OCI-LY7 (cell line): ENCODE measurements around the gene DDX25. TPM values are rescaled to one million over a fixed set of nuclear protein-coding genes. Genes with fewer than 3 reads are reported as not detected.

Source experiments
- BruUV-seq: library from RNA; stranded (reverse); fragments of 400-500 nt; replicated peaks from 2 replicates; lab custom pipeline; 2021; lab: Mats Ljungman, UMichigan
- CTCF ChIA-PET: fragments of 300-600 bp; sonication (Branson Sonifier 250); formaldehyde crosslinking; loops from one replicate; lab custom pipeline; 2022; ENCODE audit warnings: antibody characterized with exemption; ENCODE audit not compliant: unreplicated experiment; lab: Charles Lee
- POLR2A ChIA-PET: fragments of 300-600 bp; sonication (Branson Sonifier 250); formaldehyde crosslinking; loops from one replicate; lab custom pipeline; 2022; ENCODE audit warnings: antibody characterized with exemption; lab: Charles Lee
- DNase-seq: peaks from one replicate; pipeline ENCODE4 v3.0.0-alpha.2; 2015; ENCODE audit warnings: low spot score
- H2AFZ ChIP-seq: fragments of 200-600 bp; sonication (generic), shearing (Covaris generic); 2 replicates; pipeline ENCODE4 v1.6.1; 2014; ENCODE audit warnings: mild to moderate bottlenecking, antibody characterized with exemption, low read length, moderate library complexity
- H3K27ac ChIP-seq: fragments of 200-600 bp; sonication (generic); 2 replicates; pipeline ENCODE4 v1.5.1; 2014; ENCODE audit warnings: mixed run types, low read depth, mild to moderate bottlenecking, moderate library complexity, low read length, inconsistent platforms; ENCODE audit not compliant: poor library complexity, severe bottlenecking
- H3K36me3 ChIP-seq: fragments of 200-600 bp; sonication (generic); 2 replicates; pipeline ENCODE4 v1.6.1; 2014; ENCODE audit warnings: mild to moderate bottlenecking, antibody characterized with exemption, low read length, moderate library complexity, mixed read lengths; ENCODE audit not compliant: insufficient read depth
- H3K4me1 ChIP-seq: fragments of 200-600 bp; sonication (generic); 2 replicates; pipeline ENCODE4 v1.5.1; 2014; ENCODE audit warnings: mild to moderate bottlenecking, low read length; ENCODE audit not compliant: insufficient read depth, poor library complexity, severe bottlenecking
- H3K4me2 ChIP-seq: fragments of 200-600 bp; sonication (generic); 2 replicates; pipeline ENCODE4 v1.6.1; 2014; ENCODE audit warnings: mild to moderate bottlenecking, low read length
- H3K4me3 ChIP-seq: fragments of 200-600 bp; sonication (generic); 2 replicates; pipeline ENCODE4 v1.5.1; 2014; ENCODE audit warnings: mild to moderate bottlenecking, low read depth, low read length; ENCODE audit not compliant: poor library complexity, severe bottlenecking
- H3K79me2 ChIP-seq: fragments of 200-600 bp; sonication (generic); 2 replicates; pipeline ENCODE4 v1.6.1; 2016; ENCODE audit warnings: low read depth, mild to moderate bottlenecking, low read length, moderate library complexity, mixed read lengths; ENCODE audit not compliant: insufficient read depth
- H3K9me2 ChIP-seq: fragments of 200-600 bp; sonication (generic); 2 replicates; pipeline ENCODE4 v1.6.1; 2016; ENCODE audit warnings: mild to moderate bottlenecking, low read length, mixed read lengths; ENCODE audit not compliant: insufficient read depth
- H3K9me3 ChIP-seq: fragments of 200-600 bp; sonication (generic); 2 replicates; pipeline ENCODE4 v1.6.1; 2014; ENCODE audit warnings: mild to moderate bottlenecking, mixed run types, low read length, mixed read lengths
- H4K20me1 ChIP-seq: fragments of 200-600 bp; sonication (generic); 2 replicates; pipeline ENCODE4 v1.6.1; 2014; ENCODE audit warnings: mild to moderate bottlenecking, antibody characterized with exemption, low read length, moderate library complexity, mixed read lengths; ENCODE audit not compliant: insufficient read depth
- EZH2phosphoT487 ChIP-seq: fragments of 200-600 bp; sonication (generic); IDR thresholded peaks from 2 replicates; pipeline ENCODE4 v1.6.1; 2018; ENCODE audit warnings: low read depth, borderline replicate concordance, mild to moderate bottlenecking, mixed run types, antibody characterized with exemption, low read length, moderate library complexity, mixed read lengths
- intact Hi-C: fragments of 100-400 bp; cut with micrococcal nuclease; formaldehyde crosslinking; loops from one replicate; pipeline ENCODE4 v1.10.0; 2022; ENCODE audit not compliant: unreplicated experiment
- total RNA-seq, 2 experiments: library from RNA; depleted of rRNA in 1 of 2; stranded (reverse); fragments of >200 nt in 1 of 2; shearing (Covaris generic) in 1 of 2; gene quantifications; 2 replicates each; pipeline ENCODE4 v1.2.3, GENCODE V29; 2014 to 2022
- TF ChIP-seq, protein P1 (sequence below): fragments of 200-600 bp; sonication (generic); conservative IDR thresholded peaks from 2 replicates; pipeline ENCODE4 v1.5.1; 2014; ENCODE audit warnings: mild to moderate bottlenecking, antibody characterized with exemption, low read length, moderate library complexity, mixed read lengths

DDX25 gene
- total RNA-seq, 2 experiments from 2014 or later = 0.13 TPM; not detected in 1

DNA sequence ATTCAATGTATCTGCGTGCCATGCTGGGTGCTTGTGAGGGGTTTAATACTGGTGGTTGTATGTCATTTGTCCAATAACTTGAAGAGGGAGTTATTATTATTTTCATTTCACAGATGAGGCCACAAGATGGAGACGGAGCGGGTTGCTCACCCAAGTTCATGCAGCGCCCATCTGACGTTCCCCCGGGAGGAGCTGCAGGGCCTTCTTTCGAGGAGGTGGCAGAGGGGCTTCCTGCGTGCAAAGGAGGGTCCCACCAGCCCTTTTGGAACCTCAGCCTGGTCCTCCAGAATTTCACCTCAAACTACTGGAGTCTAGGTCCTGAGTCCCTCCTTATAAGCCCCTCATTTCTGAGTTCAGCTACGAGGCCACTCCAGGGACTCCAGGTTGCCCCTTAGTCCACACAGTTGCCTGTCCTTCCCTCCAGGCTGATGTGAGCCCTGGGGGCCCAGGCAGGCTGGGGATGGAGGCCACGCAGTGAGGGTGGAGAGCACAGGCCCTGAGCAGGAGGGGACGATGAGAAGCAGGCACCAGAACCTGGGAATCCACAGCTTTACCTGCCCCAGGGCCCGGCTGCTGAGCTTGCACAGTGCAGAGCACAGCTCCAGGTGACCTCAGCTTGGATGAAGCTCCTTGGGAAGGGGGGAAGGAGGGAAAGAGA, 38.6 kb downstream of the DDX25 start:
- ChIA-PET CTCF (interaction anchor here (0.8 kb wide), 1 partner anchor 15 kb away, joined by 4 read pairs; no protein-coding TSS in a partner anchor), POLR2A (interaction anchor here (1.1 kb wide), 1 partner anchor 246 kb away, joined by 3 read pairs; no protein-coding TSS in a partner anchor)
- TF ChIP-seq, protein P1, sequence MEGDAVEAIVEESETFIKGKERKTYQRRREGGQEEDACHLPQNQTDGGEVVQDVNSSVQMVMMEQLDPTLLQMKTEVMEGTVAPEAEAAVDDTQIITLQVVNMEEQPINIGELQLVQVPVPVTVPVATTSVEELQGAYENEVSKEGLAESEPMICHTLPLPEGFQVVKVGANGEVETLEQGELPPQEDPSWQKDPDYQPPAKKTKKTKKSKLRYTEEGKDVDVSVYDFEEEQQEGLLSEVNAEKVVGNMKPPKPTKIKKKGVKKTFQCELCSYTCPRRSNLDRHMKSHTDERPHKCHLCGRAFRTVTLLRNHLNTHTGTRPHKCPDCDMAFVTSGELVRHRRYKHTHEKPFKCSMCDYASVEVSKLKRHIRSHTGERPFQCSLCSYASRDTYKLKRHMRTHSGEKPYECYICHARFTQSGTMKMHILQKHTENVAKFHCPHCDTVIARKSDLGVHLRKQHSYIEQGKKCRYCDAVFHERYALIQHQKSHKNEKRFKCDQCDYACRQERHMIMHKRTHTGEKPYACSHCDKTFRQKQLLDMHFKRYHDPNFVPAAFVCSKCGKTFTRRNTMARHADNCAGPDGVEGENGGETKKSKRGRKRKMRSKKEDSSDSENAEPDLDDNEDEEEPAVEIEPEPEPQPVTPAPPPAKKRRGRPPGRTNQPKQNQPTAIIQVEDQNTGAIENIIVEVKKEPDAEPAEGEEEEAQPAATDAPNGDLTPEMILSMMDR = no peak
- no peak for TF ChIP-seq EZH2phosphoT487
- no peak overlapping the region for H2AFZ ChIP-seq
- no peaks in the 10 kb centered on the region for H3K36me3 ChIP-seq
- intact Hi-C loops = loop anchor here (1.0 kb wide), 1 partner anchor 251 kb away; no protein-coding TSS in a partner anchor
- no peak for DNase-seq
- no peaks in the 10 kb centered on the region for H3K79me2 ChIP-seq
- no peak overlapping the region for H3K4me3 ChIP-seq
- H3K4me2 ChIP-seq = no peak overlapping the region
- no peak overlapping the region for H3K27ac ChIP-seq
- H3K9me2 ChIP-seq = no peaks in the 10 kb centered on the region
- BruUV-seq = no TSS peak
- no peaks in the 10 kb centered on the region for H4K20me1 ChIP-seq
- H3K4me1 ChIP-seq = no peaks in the 10 kb centered on the region
- no peaks in the 10 kb centered on the region for H3K9me3 ChIP-seq

DNA sequence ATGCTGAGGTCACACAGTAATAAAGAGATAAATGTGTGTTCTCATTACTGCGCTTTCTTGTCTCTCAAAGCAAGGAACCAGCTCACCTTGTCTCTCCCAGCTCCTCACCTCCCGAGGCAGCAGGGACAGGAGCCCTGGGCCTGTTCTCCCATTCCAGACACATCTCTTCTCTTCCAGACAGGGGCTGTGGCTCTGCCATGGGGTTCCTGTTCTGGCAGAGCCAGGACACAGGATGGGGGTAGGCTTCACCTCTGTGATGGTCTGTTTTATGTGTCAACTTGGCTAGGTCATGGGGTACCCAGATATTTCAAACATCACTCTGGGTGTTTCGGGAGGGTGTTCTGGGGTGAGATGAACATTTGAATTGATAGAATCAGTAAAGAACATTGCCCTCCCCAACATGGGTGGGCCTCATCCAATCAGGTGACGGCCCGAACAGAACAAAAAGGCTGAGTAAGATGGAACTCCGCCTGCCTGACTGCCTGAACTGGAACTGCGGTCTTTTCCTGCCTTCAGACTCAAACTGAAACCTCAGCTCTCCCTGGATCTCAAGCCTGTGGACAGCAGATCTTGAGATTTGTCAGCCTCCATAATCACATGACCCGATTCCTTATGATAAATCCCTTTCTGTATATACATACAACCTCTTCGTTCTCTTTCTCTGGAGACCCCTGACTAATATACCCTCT, 39.5 kb downstream of the DDX25 start:
- Histone ChIP-seq H3K4me2 (no peak overlapping the region), H3K36me3 (no peaks in the 10 kb centered on the region), H3K27ac (no peak overlapping the region), H3K4me1 (no peaks in the 10 kb centered on the region), H3K79me2 (no peaks in the 10 kb centered on the region), H4K20me1 (no peaks in the 10 kb centered on the region), H3K9me2 (no peaks in the 10 kb centered on the region), H3K9me3 (no peaks in the 10 kb centered on the region), H3K4me3 (no peak overlapping the region), H2AFZ (no peak overlapping the region)
- DNase-seq = no peak
- POLR2A ChIA-PET = interaction anchor here (0.6 to 1.1 kb wide), 2 partner anchors 15 to 246 kb away, joined by 3 to 4 read pairs; no protein-coding TSS in a partner anchor
- intact Hi-C loops = no loop called here
- BruUV-seq = no TSS peak
- TF ChIP-seq, protein P1 = no peak
- no peak for TF ChIP-seq EZH2phosphoT487
- CTCF ChIA-PET = interaction anchor here (0.8 kb wide), 1 partner anchor 16 kb away, joined by 4 read pairs; no protein-coding TSS in a partner anchor
